ENCODE measurements around the gene SORCS3.

- no peak for TF ChIP-seq CTCF (IDR thresholded peaks at IDR 0.05; ENCODE audit: borderline replicate concordance, extremely low read depth, low read length, poor library complexity, severe bottlenecking)
- TF ChIP-seq EZH2 (IDR thresholded peaks at IDR 0.05; ENCODE audit: borderline replicate concordance, low read depth, low read length, severe bottlenecking): no peak
Measured at GRCh38 chr10:104922810-104923209, 281.7 kb downstream of the SORCS3 start.
